ENCODE measurements around the gene TRIM48. TPM values are rescaled to one million over a fixed set of nuclear protein-coding genes. Genes with fewer than 3 reads are reported as not detected.
"Not testable (repeated sequence)": the region's sequence is repeated elsewhere in the genome, so short reads cannot be mapped to it uniquely, and the experiment has no call there.

The TRIM48 gene
- total RNA-seq, result not detected

- ATAC-seq; DNase-seq (ENCODE audit: low spot score); intact Hi-C loops (cut with DNase I): not testable (repeated sequence)
Observed at GRCh38 chr11:55261855-55262254, at the start of gene TRIM48. TRIM48 (plus strand) TSS chr11:55262155; CDS start chr11:55262268, 113 bp downstream.

- ATAC-seq; DNase-seq (ENCODE audit: low spot score); intact Hi-C loops (cut with DNase I): not testable (repeated sequence)
Observed at GRCh38 chr11:55238316-55238715, 23.6 kb upstream of the TRIM48 start.

- DNase-seq (ENCODE audit: low spot score) (no peak), ATAC-seq (no peak)
- intact Hi-C loops (cut with DNase I), result no loop called here
Observed at GRCh38 chr11:55263081-55263480, 1.1 kb downstream of the TRIM48 start.

Other genes starting within 250 kb of the TRIM48 start
- not detected for gene OR4A16, start 81.0 kb downstream of the TRIM48 start, total RNA-seq
- not detected for gene OR4A15, start 105.8 kb downstream of the TRIM48 start, total RNA-seq

Measured in sciatic nerve (tissue), 2 donors.